Lung (tissue), 12 donors: ENCODE results near the gene NFASC. TPM values are rescaled to one million over a fixed set of nuclear protein-coding genes. Genes with fewer than 3 reads are reported as not detected.

Experiments
- ATAC-seq: fragments of 200-7000 bp; cut with Tn5 transposase; one replicate; pipeline ENCODE4 v1.9.1; 2020; ENCODE audit warnings: moderate number of reproducible peaks; ENCODE audit not compliant: insufficient read depth, low FRiP score
- DNase-seq, 3 donors: peaks; one replicate each; pipeline ENCODE4 v3.0.0-alpha.2; 2013 to 2017
- H3K27ac ChIP-seq, 2 donors: one replicate each; pipeline ENCODE4 v1.5.1; 2013; ENCODE audit warnings: mild to moderate bottlenecking in 2 of 2, moderate library complexity in 2 of 2, control low read depth in 1 of 2, inconsistent platforms in 1 of 2, low read depth in 1 of 2, low read length in 1 of 2
- H3K27me3 ChIP-seq, 3 donors: one replicate each; pipeline ENCODE4 v1.5.1; 2013; ENCODE audit warnings: low read length in 2 of 3; ENCODE audit not compliant: control insufficient read depth in 3 of 3, insufficient read depth in 3 of 3
- H3K36me3 ChIP-seq, 4 donors: one replicate each; pipeline ENCODE4 v1.5.1; 2013; ENCODE audit warnings: low read length in 4 of 4, mild to moderate bottlenecking in 1 of 4, moderate library complexity in 1 of 4; ENCODE audit not compliant: control insufficient read depth in 4 of 4, insufficient read depth in 4 of 4
- H3K4me1 ChIP-seq, 5 donors: one replicate each; pipeline ENCODE4 v1.5.1; 2013; ENCODE audit warnings: low read length in 5 of 5, mild to moderate bottlenecking in 2 of 5, moderate library complexity in 1 of 5; ENCODE audit not compliant: control insufficient read depth in 5 of 5, insufficient read depth in 5 of 5
- H3K4me3 ChIP-seq: one replicate; pipeline ENCODE4 v1.5.1; 2013; ENCODE audit warnings: mild to moderate bottlenecking, control low read depth, moderate library complexity
- H3K9ac ChIP-seq, 2 donors: one replicate each; pipeline ENCODE4 v1.5.1; 2013; ENCODE audit warnings: low read length in 2 of 2, control low read depth in 1 of 2; ENCODE audit not compliant: insufficient read depth in 1 of 2
- H3K9me3 ChIP-seq, 4 donors: one replicate each; pipeline ENCODE4 v1.5.1; 2013; ENCODE audit warnings: low read length in 3 of 4, mild to moderate bottlenecking in 1 of 4, moderate library complexity in 1 of 4; ENCODE audit not compliant: control insufficient read depth in 4 of 4, insufficient read depth in 3 of 4
- CTCF ChIP-seq: IDR thresholded peaks from 2 replicates; pipeline ENCODE4 v1.5.1; 2012; ENCODE audit warnings: mild to moderate bottlenecking; ENCODE audit errors: control extremely low read depth, extremely low read depth
- WGBS, 2 donors: extraction: QIAGEN DNeasy Blood & Tissue Kit; methylation state at CpG; one replicate each; pipeline ENCODE4 v1.1.7; 2013; 5-methylcytosine and 5-hydroxymethylcytosine counted together
- polyA plus RNA-seq, 2 donors: library from polyadenylated mRNA; stranded (reverse); fragments of 200-250 nt; gene quantifications; one replicate each; pipeline ENCODE4 v1.2.1, GENCODE V29; 2013
- total RNA-seq, 2 donors: library from RNA; depleted of rRNA in 1 of 2; stranded (reverse); fragments of >200 nt in 1 of 2; gene quantifications; one replicate each; pipeline ENCODE4 v1.2.1, GENCODE V29; 2014 to 2021
- donor health status: control.
- donor health status: control.
- donor health status: Bipolar disorder and iron deficiency.
- donor health status: healthy.
- donor health status: DM: yes; HTN: yes; CAD: no.

NFASC gene
- total and polyA plus RNA-seq, 4 donors, result 1.8 to 11.2 (median 3.8) TPM

GRCh38 chr1:204883405-204883804, 12.7 kb downstream of the NFASC start:
- H3K9me3 ChIP-seq, result peaks cover 0 to 2% (median 0%) of the 10 kb centered on the region in 4 donors
- ATAC-seq (no peak), DNase-seq (no peak)
- WGBS, 2 donors, result 75 to 81% methylated on average over 3 of the region's 3 CpGs
- no peak overlapping the region for H3K4me3 ChIP-seq
- no peak for TF ChIP-seq CTCF
- no peak overlapping the region for H3K9ac ChIP-seq
- H3K36me3 ChIP-seq, result no peaks in the 10 kb centered on the region
- H3K4me1 ChIP-seq, result peaks cover 0 to 2% (median 0%) of the 10 kb centered on the region in 5 donors
- H3K27ac ChIP-seq, result no peak overlapping the region
- H3K27me3 ChIP-seq, result peaks cover 0 to 3% (median 3%) of the 10 kb centered on the region in 3 donors

DNA sequence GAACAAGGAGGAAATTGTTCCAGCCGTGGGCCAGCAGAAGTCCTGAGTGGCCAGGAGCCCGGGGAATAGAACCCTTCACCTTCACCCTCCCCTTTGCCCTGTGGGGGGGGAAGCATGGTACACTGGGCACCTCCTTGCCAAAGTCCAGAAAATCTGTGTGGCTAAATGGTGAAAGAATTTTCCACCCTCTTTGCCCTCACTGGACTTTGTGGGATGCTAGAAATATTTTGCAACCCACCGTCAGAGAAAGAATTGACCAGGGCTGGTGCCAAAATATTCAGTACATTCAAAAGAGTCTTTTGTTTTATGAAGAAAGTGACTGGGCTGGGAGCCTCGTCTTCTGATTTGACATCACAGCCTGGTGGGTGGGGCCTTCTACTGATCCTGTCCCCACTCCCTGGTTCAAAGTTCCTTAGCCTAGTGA, 14.6 kb downstream of the NFASC start:
- ATAC-seq, result no peak
- H3K9ac ChIP-seq, result no peak overlapping the region
- DNase-seq, result no peak
- H3K4me1 ChIP-seq, result peaks cover 0 to 8% (median 0%) of the 10 kb centered on the region in 5 donors
- peak overlapping the region in 1 of 2 donors; percentile 24 for H3K27ac ChIP-seq
- no peak for TF ChIP-seq CTCF
- peaks cover 0 to 2% (median 0%) of the 10 kb centered on the region in 4 donors for H3K9me3 ChIP-seq
- WGBS, 2 donors, result 31 to 51% methylated on average over 4 of the region's 4 CpGs
- no peak overlapping the region for H3K4me3 ChIP-seq
- H3K27me3 ChIP-seq, result peaks cover 0 to 8% (median 3%) of the 10 kb centered on the region in 3 donors
- no peaks in the 10 kb centered on the region for H3K36me3 ChIP-seq

DNA sequence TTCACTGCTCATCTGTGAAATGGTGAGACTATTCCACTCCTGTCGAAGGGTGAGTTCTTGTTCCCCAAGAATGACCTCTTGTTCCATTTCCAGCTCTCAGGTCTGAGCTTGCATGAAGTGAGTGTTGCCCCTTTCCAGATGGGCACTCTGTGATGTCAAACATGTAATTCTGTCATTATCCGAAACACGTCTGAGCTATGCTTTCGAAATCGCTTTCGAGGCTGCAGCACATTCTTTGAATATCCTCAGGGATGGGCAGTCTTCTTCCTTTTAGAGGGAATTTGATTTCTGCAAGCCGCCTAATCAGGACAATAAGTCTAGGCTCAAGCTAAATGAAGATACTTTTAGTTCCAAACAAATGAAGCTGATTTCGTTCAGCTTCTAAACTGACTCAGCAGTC, 15.1 kb downstream of the NFASC start:
- no peak overlapping the region for H3K4me3 ChIP-seq
- TF ChIP-seq CTCF, result no peak
- no peak overlapping the region for H3K27ac ChIP-seq
- H3K36me3 ChIP-seq, result no peaks in the 10 kb centered on the region
- H3K4me1 ChIP-seq, result peaks cover 0 to 8% (median 0%) of the 10 kb centered on the region in 5 donors
- ATAC-seq (no peak), DNase-seq (no peak)
- WGBS, 2 donors, result 69 to 77% methylated on average over 8 of the region's 8 CpGs
- H3K9me3 ChIP-seq, result peaks cover 0 to 2% (median 0%) of the 10 kb centered on the region in 4 donors
- H3K9ac ChIP-seq, result no peak overlapping the region
- peaks cover 0 to 8% (median 3%) of the 10 kb centered on the region in 3 donors for H3K27me3 ChIP-seq

DNA sequence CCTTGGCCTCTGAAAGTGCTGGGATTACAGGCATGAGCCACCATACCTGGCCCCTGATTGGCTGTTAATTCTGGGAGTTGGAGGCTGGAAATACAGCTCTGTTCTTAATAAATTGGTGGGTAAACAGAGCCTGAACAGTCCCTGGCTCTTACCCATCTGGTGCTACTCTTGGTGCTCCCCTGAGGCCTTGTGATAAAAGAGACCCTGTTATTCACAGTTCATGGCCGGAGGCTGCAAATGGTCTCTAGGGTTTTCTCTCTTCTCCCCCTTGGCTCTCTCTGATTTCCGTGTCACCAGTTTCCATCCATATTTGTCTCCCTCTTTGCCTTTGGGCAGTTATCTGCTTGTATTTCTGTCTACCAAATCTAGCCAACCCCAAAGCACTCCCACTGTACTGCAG, 17.2 kb downstream of the NFASC start:
- Histone ChIP-seq H3K4me3 (no peak overlapping the region), H3K27ac (peak overlapping the region in 1 of 2 donors; percentile 36), H3K9ac (no peak overlapping the region), H3K4me1 (peaks cover 0 to 8% (median 0%) of the 10 kb centered on the region in 5 donors), H3K9me3 (peaks cover 0 to 4% (median 0%) of the 10 kb centered on the region in 4 donors), H3K27me3 (peaks cover 0 to 10% (median 3%) of the 10 kb centered on the region in 3 donors), H3K36me3 (no peaks in the 10 kb centered on the region)
- 76 to 89% methylated on average over 2 of the region's 2 CpGs for WGBS, 2 donors
- no peak for DNase-seq
- no peak for TF ChIP-seq CTCF
- ATAC-seq, result no peak
